ENCODE results near the gene MORN5. TPM values are rescaled to one million over a fixed set of nuclear protein-coding genes. Genes with fewer than 3 reads are reported as not detected.

The MORN5 gene
- total and polyA plus RNA-seq, 10 of the 15 experiments (the other 5 are each of a cell fraction or from before 2014, with no cell fraction given) = not detected

GRCh38 chr9:122201641-122202040 lies 41.9 kb downstream of the MORN5 start:
- intact Hi-C loops (cut with micrococcal nuclease; ENCODE audit: unreplicated experiment) = no loop called here
- no peak overlapping the region for H2AFZ ChIP-seq (ENCODE audit: control insufficient read depth, low read depth, low read length)
- RAD21 ChIA-PET (ENCODE audit: unreplicated experiment) = no interaction called here
- ATAC-seq (no peak), DNase-seq (ENCODE audit: low read depth, low spot score) (no peak), FAIRE-seq (no peak)
- no peak overlapping the region for H3K4me3 ChIP-seq
- no peak overlapping the region for H3K27ac ChIP-seq (ENCODE audit: control insufficient read depth, insufficient read depth)
- CTCF ChIA-PET = no interaction called here
- H3K9me3 ChIP-seq (replicated peaks; ENCODE audit: control insufficient read depth, insufficient read depth, low read length) = no peaks in the 10 kb centered on the region
- BruUV-seq (replicated peaks) = no TSS peak
- no peak overlapping the region for H3K9ac ChIP-seq (ENCODE audit: control insufficient read depth, insufficient read depth, low read length)
- no peak overlapping the region for H3K4me2 ChIP-seq (ENCODE audit: control insufficient read depth, insufficient read depth)
- SMC1A ChIA-PET (ENCODE audit: uncharacterized antibody, unreplicated experiment) = no interaction called here
- H3K27me3 ChIP-seq (replicated peaks in 1 of 2; ENCODE audit: control insufficient read depth in 2 of 2, insufficient read depth in 2 of 2, low read length in 1 of 2) = no peaks in the 10 kb centered on the region; a peak in 1 of 4 replicates
- no peaks in the 10 kb centered on the region for H3K36me3 ChIP-seq (ENCODE audit: control insufficient read depth in 2 of 2, insufficient read depth in 2 of 2, low read length in 1 of 2)
- in situ Hi-C loops (cut with MboI) = no loop called here
- POLR2A ChIA-PET = no interaction called here
- 0% methylated on average over 1 of the region's 1 CpG for WGBS (ENCODE audit: insufficient coverage, insufficient replicate concordance, low lambda C conversion rate, missing lambda C conversion rate)
- no peaks in the 10 kb centered on the region for H4K20me1 ChIP-seq (ENCODE audit: control insufficient read depth, insufficient read depth)
- H3K79me2 ChIP-seq (ENCODE audit: control insufficient read depth, insufficient read depth, low read length) = no peaks in the 10 kb centered on the region
- no peak for TF ChIP-seq RCOR1 (conservative IDR thresholded peaks at IDR 0.05; ENCODE audit: low read depth, low read length)
- no peak for TF ChIP-seq ASH2L (IDR thresholded peaks at IDR 0.05; ENCODE audit: borderline replicate concordance, low read depth)
- no peak for TF ChIP-seq ZBTB33 (IDR thresholded peaks at IDR 0.05)
- no peak for TF ChIP-seq EP300 (IDR thresholded peaks at IDR 0.05; ENCODE audit: borderline replicate concordance in 1 of 2, control insufficient read depth in 1 of 2, low read depth in 2 of 2, low read length in 2 of 2)
- no peak for TF ChIP-seq TCF7 (IDR thresholded peaks at IDR 0.05; ENCODE audit: borderline replicate concordance)
- TF ChIP-seq BMI1 (IDR thresholded peaks at IDR 0.05; ENCODE audit: borderline replicate concordance) = no peak
- no peak for TF ChIP-seq LARP7 (IDR thresholded peaks at IDR 0.05)
- TF ChIP-seq ESRRA (IDR thresholded peaks at IDR 0.05; ENCODE audit: low read length) = no peak
- no peaks in the 10 kb centered on the region for H3K4me1 ChIP-seq (ENCODE audit: control insufficient read depth, insufficient read depth, low read length)

Measured in GM12878 (cell line).